HG03457 (cell line): Measurements from ENCODE around the gene FJX1.
"Not testable (repeated sequence)": the region's sequence is repeated elsewhere in the genome, so short reads cannot be mapped to it uniquely, and the experiment has no call there.

Experiments
- ATAC-seq: cut with Tn5 transposase; IDR thresholded peaks from one replicate; pipeline ENCODE4 v1.9.1; 2021; ENCODE audit warnings: moderate number of reproducible peaks; ENCODE audit not compliant: unreplicated experiment

The FJX1 gene

GRCh38 chr11:35631891-35632290 lies 13.6 kb downstream of the FJX1 start:
- ATAC-seq = no peak

GRCh38 chr11:35632301-35632700 lies 14.0 kb downstream of the FJX1 start:
- ATAC-seq = no peak

GRCh38 chr11:35633827-35634423 lies 15.7 kb downstream of the FJX1 start:
- ATAC-seq = no peak

- ATAC-seq = no peak
These were observed 17.7 kb downstream of the FJX1 start for GRCh38 chr11:35635933-35636332.

GRCh38 chr11:35639591-35640179 lies 21.4 kb downstream of the FJX1 start:
- no peak for ATAC-seq

- no peak for ATAC-seq
These were observed 23.1 kb downstream of the FJX1 start for GRCh38 chr11:35641171-35641897.

GRCh38 chr11:35641964-35642363 lies 23.7 kb downstream of the FJX1 start:
- no peak for ATAC-seq

- no peak for ATAC-seq
These were observed 29.3 kb downstream of the FJX1 start for GRCh38 chr11:35647421-35648093.

GRCh38 chr11:35650006-35650405 lies 31.7 kb downstream of the FJX1 start:
- no peak for ATAC-seq

GRCh38 chr11:35650467-35650866 lies 32.2 kb downstream of the FJX1 start:
- no peak for ATAC-seq

- no peak for ATAC-seq
These were observed 33.0 kb downstream of the FJX1 start for GRCh38 chr11:35651263-35651662.

GRCh38 chr11:35652786-35653185 lies 34.5 kb downstream of the FJX1 start:
- ATAC-seq = not testable (repeated sequence)

GRCh38 chr11:35654711-35655110 lies 36.5 kb downstream of the FJX1 start:
- ATAC-seq = no peak

- no peak for ATAC-seq
These were observed 37.0 kb downstream of the FJX1 start for GRCh38 chr11:35655254-35655653.

- no peak for ATAC-seq
These were observed 37.6 kb downstream of the FJX1 start for GRCh38 chr11:35655856-35656255.

- ATAC-seq = no peak
These were observed 40.0 kb downstream of the FJX1 start for GRCh38 chr11:35658020-35658948.

- ATAC-seq = no peak
These were observed 43.3 kb downstream of the FJX1 start for GRCh38 chr11:35661534-35661933.

GRCh38 chr11:35662061-35662648 lies 43.9 kb downstream of the FJX1 start:
- ATAC-seq = peak; percentile 31

- ATAC-seq = peak; percentile 83
These were observed 44.6 kb downstream of the FJX1 start, which contains the start of gene TRIM44 for GRCh38 chr11:35662649-35663407. TRIM44 (plus strand) TSS chr11:35662775; CDS start chr11:35663112, 337 bp downstream.

GRCh38 chr11:35663408-35663702 lies 45.1 kb downstream of the FJX1 start:
- no peak for ATAC-seq
